Epidermal melanocyte (primary cell): ENCODE results near the gene ARL6IP4.
"Not testable (repeated sequence)": the region's sequence is repeated elsewhere in the genome, so short reads cannot be mapped to it uniquely, and the experiment has no call there.

ENCODE experiments used
- DNase-seq: peaks from one replicate; pipeline ENCODE4 v3.0.0; 2011; ENCODE audit warnings: low spot score; ENCODE audit not compliant: insufficient read length

ARL6IP4 gene

DNA sequence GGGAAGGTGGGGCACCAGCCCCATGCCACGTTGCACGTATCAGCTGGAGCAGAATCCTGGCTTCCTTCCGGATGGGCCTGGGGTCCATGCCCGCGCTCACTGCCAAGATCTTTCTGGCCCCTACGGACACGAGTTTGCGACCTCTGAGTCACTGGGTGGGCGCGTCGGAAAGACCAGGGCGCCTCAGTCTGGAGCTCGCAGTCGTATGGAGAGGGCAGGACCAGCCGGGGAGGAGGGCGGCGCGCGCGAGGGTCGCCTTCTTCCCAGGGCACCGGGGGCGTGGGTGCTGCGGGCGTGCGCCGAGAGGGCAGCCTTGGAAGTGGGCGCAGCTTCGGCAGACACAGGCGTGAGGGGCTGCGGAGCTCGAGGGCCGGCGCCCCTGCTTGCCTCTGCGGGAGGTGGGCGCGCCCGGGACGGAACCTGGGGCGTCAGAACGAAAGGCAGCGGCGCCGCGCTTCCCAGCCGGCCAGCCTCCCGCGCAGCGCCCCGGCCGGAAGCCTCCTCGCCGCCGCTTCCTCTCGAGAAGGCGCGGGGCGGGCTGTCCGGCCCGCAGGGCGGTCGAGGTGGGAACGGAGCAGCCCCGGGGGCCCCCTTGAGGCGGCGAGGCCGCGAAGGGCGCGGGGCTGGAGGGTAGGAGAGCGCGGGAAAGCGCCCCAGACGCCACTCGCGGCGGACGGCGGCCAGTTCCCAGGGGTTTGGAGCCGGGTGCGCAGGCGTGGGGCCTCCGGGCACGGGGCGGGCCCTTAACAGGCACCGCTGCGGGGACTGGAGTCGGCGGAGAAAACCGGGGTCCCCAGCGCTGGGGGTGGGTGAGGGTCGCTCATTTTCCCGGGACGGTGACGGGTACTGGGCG, at the start of gene ARL6IP4:
TSS of gene ARL6IP4 (plus strand) at position 499 of the 853 bp plus-strand sequence. CDS start 459 bp downstream, outside the sequence.
- peak; percentile 83 for DNase-seq

DNA sequence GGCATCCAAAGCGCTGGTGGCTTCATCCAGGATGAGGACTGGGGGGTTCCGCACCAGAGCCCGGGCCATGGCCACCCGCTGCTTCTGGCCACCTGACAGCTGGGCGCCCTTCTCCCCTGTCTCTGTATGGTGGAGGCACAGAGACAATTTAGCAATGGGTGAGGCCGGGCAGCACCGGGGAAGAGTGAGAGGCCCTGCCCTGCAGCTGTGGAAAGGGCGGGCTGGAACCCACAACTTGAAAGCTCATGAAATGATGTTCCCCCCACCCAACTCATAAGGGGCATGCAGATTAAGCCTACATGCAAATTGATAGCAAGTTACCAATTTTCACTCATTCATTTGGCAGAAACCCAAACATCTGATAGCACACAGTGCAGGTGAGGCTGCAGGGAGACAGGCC, 48.3 kb upstream of the ARL6IP4 start:
- DNase-seq, result no peak

DNA sequence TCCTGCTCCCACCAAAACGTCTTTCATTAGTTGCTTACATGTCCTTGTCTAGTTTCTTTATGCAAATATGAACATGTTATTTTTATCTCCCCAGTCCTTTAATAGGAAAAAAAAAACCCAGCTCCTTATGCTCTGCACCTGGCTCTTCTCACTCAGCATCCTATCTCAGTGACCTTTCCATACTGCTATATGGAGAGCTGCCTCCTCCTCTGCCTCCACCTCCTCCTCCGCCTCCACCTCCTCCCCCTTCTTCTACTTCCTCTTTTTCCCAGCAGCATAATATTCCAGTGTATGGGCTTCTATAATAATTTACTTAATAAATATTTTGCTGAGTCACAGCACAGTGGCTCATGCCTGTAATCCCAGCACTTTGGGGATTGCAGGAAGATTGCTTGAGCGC, 45.8 kb upstream of the ARL6IP4 start:
- no peak for DNase-seq

DNA sequence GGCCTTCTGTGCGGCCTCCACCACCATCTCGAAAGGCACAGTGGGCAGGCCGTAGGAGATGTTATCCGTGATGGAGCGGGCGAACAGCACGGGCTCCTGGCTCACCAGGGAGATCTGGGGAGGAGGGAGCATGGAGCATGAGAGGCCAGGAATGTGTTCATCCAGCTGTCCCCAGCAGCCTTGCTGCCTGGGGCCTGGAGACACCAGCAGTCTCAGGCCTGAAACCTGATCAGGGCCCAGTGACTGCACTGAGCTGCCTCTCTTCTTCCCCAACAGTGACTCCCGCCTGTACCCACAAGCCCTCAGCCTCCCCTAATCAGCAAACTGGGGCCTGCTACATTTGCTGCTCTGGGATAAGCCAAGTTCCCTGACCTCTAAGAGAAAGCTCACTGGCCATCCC, 45.2 kb upstream of the ARL6IP4 start:
- no peak for DNase-seq

DNA sequence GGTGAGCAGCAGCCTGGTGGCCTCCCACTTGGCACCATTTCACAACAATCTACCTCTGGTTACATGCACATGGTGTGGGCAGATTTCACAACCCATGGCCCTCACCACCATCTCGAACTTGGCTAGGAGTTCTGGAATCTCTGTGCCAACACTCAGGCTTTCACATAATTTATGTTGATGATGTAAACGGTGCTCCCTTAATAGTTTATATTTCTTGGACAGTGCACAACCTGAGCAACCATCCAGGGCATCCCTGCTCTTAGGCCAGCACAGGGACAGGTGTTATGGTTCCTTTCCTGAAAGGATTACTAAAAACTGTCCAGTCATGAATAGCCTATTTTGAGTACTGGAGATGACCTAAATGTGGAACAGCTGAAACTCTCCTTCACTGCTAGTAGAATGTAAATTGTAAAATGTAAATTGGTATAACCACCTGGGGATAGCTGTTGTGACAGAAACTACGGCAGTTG, 42.8 kb upstream of the ARL6IP4 start:
- no peak for DNase-seq

DNA sequence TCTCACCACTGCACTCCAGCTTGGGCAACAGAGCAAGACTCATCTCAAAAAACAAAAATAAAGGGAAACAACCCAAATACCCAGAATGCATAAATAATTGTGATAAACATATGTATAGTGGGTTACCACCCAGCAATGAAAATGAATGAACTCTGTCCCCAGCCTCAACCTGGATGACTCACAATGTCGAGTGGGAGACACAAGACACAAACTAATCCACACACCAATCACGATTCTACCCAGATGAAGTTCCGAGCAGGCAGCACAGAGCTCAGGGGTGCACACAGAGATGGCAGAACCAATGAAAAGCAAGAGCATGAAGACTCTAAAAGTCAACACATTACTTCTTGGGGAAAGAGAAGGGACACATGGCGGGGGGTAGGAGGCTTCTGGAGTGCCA, 41.4 kb upstream of the ARL6IP4 start:
- no peak for DNase-seq

DNA sequence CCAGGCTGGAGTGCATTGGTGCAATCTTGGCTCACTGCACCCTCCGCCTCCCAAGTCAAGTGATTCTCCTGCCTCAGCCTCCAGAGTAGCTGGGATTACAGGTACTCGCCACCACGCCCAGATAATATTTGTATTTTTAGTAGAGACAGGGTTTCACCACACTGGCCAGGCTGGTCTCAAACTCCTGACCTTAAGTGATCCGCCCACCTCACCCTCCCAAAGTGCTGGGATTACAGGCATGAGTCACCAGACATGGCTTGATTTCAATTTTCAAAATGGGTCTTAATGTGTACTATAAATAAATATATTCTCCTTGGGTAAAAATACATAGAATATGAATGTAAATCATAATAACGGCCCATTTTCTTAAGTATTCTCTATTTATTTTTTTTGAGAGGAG, 39.1 kb upstream of the ARL6IP4 start:
- not testable (repeated sequence) for DNase-seq

DNA sequence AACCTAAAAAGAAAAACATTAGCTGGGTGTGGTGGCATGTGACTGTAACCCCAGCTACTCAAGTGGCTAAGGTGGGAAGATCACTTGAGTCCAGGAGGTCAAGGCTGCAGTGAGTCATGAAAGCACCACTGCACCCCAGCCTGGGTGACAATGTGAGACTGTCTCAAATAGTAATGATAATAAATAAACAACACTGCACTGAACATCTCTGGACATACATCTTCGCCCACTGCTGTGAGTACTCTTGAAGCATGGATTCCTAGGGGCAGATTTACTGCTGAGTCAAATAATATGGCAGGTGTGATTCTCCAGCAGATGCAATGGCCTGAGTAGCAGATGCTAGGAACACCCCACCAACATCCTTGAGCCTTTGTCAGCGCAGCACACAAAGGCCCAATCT, 37.8 kb upstream of the ARL6IP4 start:
- DNase-seq, result no peak

DNA sequence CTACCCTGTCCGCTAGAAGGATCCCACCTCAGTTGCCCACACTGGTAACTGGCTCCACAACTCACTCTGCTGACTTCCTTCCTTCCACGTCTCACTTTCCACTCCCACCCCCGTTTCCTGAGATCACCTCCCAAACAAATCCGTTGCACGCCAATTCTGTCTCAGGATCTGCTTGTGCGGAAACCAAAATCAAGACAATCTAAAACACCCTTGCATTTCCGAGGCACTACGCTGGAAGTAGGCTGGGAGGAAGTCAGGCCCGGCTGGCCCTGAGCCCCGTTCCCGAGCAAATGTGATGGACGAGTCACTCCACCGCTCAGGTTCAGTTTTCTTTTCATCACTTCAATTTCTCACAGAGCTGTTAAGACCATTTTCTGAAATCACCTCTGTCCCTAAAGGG, 37.3 kb upstream of the ARL6IP4 start:
- DNase-seq, result no peak

DNA sequence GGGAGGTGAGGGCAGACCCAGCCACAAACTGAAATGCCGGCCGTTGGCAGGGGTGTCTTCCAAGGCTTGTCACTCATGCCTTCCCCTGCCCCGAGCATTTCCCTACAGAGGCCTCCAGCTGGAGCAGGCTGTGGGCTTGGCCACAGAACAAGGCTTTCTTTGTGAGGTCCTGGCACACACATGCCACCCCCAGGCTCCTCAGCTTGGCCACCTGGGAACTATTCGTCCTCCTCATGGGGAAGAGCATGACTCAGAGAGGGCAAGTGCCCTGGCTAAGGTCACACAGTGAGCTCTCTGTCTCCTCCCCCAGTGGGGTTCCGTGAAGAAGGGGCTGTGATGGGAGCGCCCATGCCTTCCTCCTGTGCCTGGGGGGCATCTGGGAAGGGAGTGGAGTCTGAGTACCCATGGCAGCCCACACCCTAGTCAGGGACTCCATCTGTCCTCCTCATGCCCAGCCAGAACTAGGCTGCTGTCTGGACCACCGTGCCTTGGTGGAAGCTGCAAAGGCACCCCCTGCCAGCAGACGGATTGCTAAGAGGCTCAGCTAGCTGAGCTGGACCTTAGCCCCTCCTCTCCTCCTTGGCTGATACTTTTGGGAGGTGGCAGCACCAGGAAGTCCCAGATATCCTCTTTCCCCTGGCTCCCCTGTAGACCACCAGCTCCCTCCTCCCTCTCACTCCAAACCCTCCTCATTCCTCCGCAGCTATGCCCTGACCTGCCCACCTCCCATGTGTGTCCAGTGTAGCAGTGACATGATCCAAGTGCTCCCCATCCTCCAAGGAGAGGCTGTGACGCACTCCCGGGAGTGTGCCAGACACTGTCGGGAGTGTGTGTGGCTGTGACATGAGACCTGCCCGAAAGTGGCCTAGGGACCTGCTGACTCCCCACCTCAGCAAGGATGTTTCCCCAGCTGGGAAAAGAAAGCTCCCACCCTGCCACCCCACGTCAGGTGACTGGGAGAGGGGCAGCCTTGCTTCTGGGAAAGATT, 35.6 kb upstream of the ARL6IP4 start:
- peak; percentile 50 for DNase-seq

DNA sequence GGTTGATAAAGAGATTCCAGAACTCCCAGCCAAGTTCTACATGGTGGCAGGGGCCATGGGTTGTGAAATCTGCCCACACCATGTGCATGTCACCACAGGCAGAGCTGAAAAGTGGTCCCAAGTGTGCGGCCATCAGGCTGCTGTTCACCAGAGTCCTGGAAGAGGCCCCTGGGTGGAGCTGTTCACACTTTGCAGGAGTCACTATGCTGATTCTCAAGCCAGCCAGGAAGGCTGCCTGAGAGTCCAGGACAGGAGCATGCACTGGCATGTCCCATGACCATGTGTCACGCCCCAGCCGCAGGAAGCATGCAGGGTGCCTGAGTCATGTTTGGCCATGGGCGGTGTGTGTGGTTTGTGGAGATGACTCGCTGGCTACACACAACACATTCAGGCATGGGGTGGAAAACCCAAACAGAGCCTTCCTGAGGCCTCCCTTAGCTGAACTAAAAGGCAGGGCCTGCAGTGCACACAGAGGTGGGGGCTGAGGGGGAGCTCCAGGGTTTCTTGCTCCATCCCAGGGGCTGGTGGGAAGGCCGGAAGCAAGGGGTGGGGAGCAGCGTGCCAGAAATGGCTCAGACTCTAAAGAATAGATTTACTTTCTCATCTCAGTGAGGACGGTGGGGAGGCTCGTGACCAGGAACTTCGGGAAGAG, 33.7 kb upstream of the ARL6IP4 start:
- DNase-seq, result peak; percentile 96

DNA sequence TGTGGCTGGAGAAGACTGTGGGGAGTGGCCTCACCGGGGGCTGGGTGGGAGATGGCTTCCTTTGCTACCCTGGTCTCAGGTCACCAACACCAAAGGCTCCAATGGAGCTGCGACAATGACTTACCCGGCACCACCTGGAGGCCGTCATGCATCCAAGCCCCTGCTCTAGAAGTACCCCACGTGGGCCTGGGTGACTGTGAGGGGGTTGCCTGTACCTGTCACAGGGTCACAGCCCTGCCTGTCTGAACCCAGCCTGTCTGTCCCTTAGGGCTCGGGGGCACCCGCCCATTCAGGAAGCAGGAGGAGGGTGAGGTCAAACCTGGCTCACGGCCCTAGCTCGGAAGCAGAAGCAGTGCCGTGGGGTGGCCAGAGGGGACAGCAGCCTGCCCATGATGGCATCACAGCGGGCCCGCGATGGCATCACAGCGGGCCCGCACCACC, 33.1 kb upstream of the ARL6IP4 start:
- DNase-seq, result no peak

DNA sequence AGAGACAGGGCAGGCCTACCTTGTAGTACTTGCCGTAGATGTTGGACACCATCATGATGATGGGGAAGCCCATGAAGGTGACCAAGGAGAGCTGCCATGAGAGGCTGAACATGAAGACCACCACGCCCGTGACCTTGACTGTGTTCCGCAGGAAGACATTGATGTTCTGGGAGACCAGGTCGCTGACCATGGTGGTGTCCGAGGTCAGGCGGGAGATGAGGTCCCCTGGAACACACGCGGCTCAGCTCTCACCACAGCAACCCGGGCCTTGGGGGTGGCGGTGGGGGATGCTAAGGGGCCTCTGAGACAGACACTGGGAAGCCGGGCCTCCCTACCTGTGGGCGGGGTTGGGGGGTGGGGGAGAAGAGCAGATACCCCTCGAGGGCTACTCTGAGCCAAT, 31.9 kb upstream of the ARL6IP4 start:
- no peak for DNase-seq

DNA sequence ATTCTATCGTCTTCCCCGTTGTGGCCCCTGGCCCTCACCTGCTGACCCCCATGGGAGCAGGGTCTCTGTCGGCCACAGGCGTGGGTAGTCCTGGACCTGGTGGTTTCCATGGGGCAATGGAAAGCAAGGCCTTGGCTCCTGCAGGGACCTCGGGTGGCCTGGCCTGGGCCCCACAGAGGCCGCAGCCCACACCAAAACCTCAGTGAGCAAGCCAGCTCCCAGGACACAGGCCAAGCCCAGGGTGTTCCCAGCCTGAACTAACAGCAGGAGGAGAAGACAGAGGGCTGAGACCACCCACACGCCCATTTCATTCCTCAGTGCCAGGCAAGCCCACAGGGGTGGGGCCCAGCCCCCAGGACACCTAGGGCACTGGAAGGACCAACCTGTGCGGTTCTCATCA, 31.1 kb upstream of the ARL6IP4 start:
- DNase-seq, result no peak

DNA sequence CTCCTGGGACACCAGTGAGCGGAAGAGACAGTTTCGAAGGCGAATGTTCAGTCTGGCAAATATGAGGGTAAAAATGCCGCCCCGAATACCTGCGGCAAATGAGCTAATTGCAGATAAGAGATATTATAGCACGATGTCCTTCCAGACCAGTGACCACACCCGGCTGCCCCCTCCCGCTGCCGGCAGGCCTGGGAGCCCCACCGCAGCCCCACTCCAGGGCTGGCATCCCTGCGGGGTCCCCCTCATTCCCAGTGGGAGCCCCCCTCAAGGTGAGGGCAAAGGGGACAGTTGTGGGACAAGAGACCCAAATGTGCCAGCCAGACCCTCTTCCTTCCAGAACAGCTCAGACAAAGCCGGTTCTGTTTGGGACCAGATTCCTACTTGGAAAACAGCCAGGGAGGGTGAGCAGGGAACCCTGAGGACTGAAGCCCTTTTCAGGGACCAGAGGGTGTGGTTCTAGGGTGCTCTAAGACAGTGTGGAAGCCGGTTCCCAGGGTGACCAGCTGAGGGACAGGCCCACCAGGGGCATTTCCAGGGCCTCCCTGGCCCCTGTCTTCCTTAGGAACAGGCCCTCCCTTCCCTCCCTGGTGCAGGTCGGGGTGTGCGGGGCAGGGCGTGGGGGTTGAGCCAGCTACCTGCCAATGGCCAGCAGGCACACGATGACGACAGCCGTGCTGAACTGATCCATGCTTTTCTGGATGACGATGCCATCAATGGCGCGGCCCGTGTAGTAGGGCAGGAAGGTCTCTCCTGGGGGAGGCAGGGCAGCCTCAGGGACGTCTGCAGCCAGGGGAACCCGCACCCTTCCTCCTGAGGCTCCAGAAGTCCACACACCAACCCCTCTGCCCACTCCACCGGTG, 30.4 kb upstream of the ARL6IP4 start:
- no peak for DNase-seq

DNA sequence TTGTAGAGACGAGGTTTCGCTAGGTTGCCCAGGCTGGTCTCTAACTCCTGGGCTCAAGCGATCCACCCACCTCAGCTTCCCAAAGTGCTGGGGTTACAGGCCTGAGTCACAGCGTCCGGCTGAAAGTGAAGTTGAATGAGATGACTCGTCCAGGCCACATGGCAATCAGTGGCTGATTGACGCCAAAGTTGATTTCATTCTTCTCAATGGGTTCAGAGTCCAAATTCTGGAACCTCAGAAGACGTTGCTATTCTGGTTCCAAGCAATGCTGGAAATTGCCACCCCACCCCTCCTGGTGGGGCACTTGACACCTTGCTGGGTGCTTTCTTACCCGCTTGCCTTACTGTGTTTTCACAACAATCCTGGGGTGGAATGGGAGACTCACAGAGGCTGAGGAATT, 29.1 kb upstream of the ARL6IP4 start:
- no peak for DNase-seq

DNA sequence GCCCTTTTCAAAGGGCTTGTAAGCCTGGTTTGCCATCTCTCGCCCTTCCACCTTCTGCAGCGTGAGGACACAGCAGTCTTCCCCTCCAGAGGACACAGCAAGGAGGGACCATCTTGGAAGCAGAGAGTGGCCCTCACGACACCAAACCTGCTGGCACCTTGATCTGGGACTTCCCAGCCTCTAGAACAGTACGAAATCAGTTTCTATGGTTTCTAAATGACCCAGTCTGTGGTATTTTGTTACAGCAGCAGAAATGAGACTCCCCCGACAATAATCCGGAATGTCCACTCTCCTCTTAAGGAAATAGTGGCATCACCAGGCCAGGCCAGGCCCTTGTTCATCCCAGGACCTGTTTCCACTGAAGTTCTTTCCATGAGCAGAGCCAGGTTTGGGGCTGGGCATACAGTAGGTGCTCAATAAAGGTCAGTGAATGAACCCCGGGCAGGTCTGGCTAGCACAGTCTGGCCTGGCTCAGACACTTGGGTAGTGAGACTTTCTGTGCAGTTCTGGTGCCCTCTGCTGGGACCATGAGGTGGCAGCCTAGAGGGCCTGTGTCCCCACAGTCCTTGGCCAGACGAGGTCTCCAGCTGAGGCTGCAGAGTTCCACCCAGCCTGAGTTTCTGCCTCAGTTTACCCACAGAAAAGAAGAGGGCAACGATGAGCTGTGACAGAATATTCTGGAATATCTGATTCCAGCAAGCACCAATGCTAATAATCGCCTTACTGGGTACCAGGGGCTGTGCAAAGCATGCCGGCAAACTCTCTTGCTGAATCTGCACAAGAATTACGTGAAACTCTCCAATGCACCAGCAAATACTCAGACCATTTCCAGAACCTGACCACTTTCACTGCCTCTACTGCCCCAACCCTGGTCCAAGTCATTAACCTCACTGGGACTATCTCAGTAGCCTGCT, 28.2 kb upstream of the ARL6IP4 start:
- peak; percentile 89 for DNase-seq

DNA sequence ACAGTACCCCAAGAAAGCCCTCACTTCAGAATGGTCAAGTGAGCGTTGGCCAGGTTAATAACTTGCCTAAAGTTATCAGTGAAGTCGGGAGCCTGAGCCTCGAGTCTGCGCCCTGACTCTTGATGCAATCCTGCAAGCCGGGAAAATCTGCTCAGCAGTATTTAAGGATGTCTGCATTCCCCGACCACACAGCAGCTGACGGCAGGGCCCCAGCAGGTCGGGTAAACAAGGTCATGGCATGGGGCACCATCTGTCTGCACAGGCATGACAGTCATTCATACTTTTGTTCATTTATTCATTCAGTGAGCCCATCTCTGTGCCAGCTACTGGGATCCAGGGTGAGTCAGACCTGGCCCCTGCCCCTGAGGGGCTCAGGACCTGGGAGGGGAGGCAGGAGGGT, 25.3 kb upstream of the ARL6IP4 start:
- peak; percentile 1 for DNase-seq

DNA sequence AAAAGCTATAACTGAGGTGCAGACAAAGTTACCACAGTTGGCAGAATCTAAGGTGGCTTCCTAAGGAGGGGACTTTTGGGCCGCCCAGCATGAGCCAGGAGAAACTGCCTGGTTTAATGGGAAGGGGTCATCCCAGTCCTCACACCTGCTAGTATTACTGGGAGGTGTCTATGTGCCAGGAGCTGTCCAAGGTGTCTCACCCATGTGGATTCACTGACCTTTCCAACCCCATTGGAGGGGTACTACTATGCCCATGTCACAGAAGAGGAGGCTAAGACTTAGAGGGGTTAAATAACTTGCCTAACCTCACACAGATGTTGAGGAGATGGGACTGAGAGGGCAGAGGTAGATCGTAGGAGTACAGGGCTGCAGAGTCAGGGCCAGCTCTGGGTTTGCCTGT, 24.4 kb upstream of the ARL6IP4 start:
- DNase-seq, result peak; percentile 3
